Stimulated activated CD4-positive, alpha-beta T cell treated with anti-CD3 and anti-CD28 coated beads, Interleukin-12 subunit alpha, Interleukin-12 subunit beta, amount 100 ng/mL, for 4 hours (primary cell): ENCODE results near the gene AGTRAP.

Source experiments
- DNase-seq: peaks from one replicate; pipeline ENCODE4 v3.0.0-alpha.2; 2020

AGTRAP gene

GRCh38 chr1:11786168-11786567, 50.2 kb downstream of the AGTRAP start:
- DNase-seq, result no peak

- DNase-seq, result no peak
Observed at GRCh38 chr1:11787251-11787803, 51.4 kb downstream of the AGTRAP start.

GRCh38 chr1:11787804-11788436, 52.0 kb downstream of the AGTRAP start:
- no peak for DNase-seq

GRCh38 chr1:11788549-11789053, 52.7 kb downstream of the AGTRAP start:
- no peak for DNase-seq

- no peak for DNase-seq
Observed at GRCh38 chr1:11789126-11790067, 53.5 kb downstream of the AGTRAP start.

GRCh38 chr1:11790101-11790879, 54.4 kb downstream of the AGTRAP start:
- DNase-seq, result no peak

GRCh38 chr1:11790880-11791715, 55.2 kb downstream of the AGTRAP start:
- DNase-seq, result no peak

GRCh38 chr1:11792106-11792505, 56.2 kb downstream of the AGTRAP start:
- DNase-seq, result no peak

GRCh38 chr1:11793819-11794218, 57.9 kb downstream of the AGTRAP start:
- DNase-seq, result no peak

- no peak for DNase-seq
Observed at GRCh38 chr1:11794446-11795237, 58.7 kb downstream of the AGTRAP start.

GRCh38 chr1:11795238-11795890, 59.4 kb downstream of the AGTRAP start:
- no peak for DNase-seq

- DNase-seq, result no peak
Observed at GRCh38 chr1:11796036-11796828, 60.3 kb downstream of the AGTRAP start.

- no peak for DNase-seq
Observed at GRCh38 chr1:11797525-11798216, 61.7 kb downstream of the AGTRAP start.

- no peak for DNase-seq
Observed at GRCh38 chr1:11799099-11799498, 63.2 kb downstream of the AGTRAP start.

GRCh38 chr1:11799896-11800295, 64.0 kb downstream of the AGTRAP start:
- no peak for DNase-seq

GRCh38 chr1:11800391-11800755, 64.4 kb downstream of the AGTRAP start:
- DNase-seq, result no peak
